ENCODE measurements around the gene VRK2. TPM values are rescaled to one million over a fixed set of nuclear protein-coding genes. Genes with fewer than 3 reads are reported as not detected.

VRK2 gene
- total RNA-seq, 1 donor from 2014 or later = 23.1 TPM

DNA sequence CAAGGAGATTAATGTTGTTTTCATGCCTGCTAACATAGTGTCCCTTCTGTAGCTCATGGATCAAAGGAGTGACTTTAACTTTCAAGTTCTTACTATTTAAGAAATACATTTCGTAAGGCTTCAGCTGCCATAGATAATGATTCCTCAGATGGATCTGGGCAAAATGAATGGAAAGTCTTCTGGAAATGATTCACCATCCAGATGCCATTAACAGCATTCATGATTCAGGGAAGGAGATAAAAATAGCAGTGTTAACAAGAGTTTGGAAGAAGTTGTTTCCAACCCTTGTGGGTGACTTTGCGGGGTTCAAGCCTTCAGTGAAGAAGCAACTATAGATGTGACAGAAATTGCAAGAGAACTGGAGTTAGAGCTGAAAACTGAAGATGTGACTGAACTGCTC is 17.0 kb downstream of the VRK2 start:
- intact Hi-C loops (cut with DNase I) = no loop called here
- DNase-seq (ENCODE audit: extremely low spot score in 2 of 2) = no peak
- Histone ChIP-seq H3K27ac (no peak overlapping the region), H3K27me3 (no peaks in the 10 kb centered on the region), H3K4me3 (no peak overlapping the region), H3K36me3 (no peaks in the 10 kb centered on the region), H3K9me3 (no peaks in the 10 kb centered on the region), H3K4me1 (peaks cover 6% of the 10 kb centered on the region)
- TF ChIP-seq POLR2AphosphoS5 (IDR thresholded peaks at IDR 0.05; ENCODE audit: insufficient read depth in 1 of 2, low read depth in 1 of 2) (no peak), POLR2A (IDR thresholded peaks at IDR 0.05) (no peak)
- TF ChIP-seq, protein P1, sequence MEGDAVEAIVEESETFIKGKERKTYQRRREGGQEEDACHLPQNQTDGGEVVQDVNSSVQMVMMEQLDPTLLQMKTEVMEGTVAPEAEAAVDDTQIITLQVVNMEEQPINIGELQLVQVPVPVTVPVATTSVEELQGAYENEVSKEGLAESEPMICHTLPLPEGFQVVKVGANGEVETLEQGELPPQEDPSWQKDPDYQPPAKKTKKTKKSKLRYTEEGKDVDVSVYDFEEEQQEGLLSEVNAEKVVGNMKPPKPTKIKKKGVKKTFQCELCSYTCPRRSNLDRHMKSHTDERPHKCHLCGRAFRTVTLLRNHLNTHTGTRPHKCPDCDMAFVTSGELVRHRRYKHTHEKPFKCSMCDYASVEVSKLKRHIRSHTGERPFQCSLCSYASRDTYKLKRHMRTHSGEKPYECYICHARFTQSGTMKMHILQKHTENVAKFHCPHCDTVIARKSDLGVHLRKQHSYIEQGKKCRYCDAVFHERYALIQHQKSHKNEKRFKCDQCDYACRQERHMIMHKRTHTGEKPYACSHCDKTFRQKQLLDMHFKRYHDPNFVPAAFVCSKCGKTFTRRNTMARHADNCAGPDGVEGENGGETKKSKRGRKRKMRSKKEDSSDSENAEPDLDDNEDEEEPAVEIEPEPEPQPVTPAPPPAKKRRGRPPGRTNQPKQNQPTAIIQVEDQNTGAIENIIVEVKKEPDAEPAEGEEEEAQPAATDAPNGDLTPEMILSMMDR (IDR thresholded peaks at IDR 0.05) = no peak

DNA sequence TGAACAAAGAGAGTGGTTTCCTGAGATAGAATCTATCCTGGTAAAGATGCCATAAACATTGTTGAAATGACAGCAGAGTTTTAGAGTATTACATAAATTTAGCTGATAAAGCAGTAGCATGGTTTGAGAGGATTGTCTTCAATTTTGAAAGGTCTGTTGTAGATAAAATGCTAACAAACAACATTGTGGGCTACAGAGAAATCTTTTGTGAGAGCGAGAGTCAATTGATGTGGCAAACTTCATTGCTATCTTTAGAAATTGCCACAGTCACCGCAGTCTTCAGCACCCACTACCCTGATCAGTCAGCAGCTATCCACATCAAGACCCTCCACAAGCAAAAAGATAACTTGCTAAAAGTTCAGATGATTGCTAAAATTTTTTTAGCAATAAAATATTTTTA is 17.5 kb downstream of the VRK2 start:
- TF ChIP-seq, protein P1 (IDR thresholded peaks at IDR 0.05) = no peak
- TF ChIP-seq POLR2AphosphoS5 (IDR thresholded peaks at IDR 0.05; ENCODE audit: insufficient read depth in 1 of 2, low read depth in 1 of 2) (no peak), POLR2A (IDR thresholded peaks at IDR 0.05) (no peak)
- intact Hi-C loops (cut with DNase I) = no loop called here
- H3K4me1 ChIP-seq = peaks cover 6% of the 10 kb centered on the region
- H3K27me3 ChIP-seq = no peaks in the 10 kb centered on the region
- no peak for DNase-seq (ENCODE audit: extremely low spot score in 2 of 2)
- no peaks in the 10 kb centered on the region for H3K9me3 ChIP-seq
- no peaks in the 10 kb centered on the region for H3K36me3 ChIP-seq
- H3K4me3 ChIP-seq = no peak overlapping the region
- H3K27ac ChIP-seq = no peak overlapping the region

DNA sequence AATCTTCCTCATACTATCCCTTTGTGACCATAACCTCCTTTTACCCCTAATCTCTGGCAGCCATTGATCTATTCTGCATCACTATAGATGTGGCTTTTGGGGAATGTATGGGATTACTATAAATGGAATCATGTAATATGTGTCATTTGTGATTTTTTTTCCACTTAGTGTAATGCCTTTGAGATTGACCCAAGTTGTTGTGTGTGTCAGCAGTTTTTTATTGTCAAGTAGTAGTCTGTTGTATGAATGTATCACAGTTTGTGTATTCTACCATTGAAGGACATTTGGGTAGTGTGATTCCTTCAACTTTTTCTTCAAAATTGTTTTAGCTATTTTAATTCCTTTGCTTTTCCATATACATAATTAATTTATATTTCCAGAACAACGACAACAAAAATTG is 18.6 kb downstream of the VRK2 start:
- TF ChIP-seq POLR2A (IDR thresholded peaks at IDR 0.05) (no peak), POLR2AphosphoS5 (IDR thresholded peaks at IDR 0.05; ENCODE audit: insufficient read depth in 1 of 2, low read depth in 1 of 2) (no peak)
- TF ChIP-seq, protein P1 (IDR thresholded peaks at IDR 0.05) = no peak

DNA sequence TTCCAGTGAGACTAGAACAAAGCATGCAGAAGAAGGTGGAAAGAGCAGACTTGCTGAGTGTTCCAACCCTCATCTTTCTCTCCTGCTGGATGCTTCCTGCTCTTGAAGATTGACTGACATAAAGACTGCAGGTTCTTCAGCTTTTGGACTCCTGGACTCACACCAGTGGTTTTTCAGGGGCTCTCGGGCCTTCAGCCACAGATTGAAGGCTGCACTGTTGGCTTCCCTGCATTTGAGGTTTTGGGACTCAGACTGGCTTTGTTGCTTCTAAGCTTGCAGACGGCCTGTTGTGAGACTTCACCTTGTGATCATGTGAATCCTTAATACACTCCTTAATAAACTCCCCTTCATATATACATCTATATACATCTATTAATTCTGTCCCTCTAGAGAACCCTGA is 20.4 kb downstream of the VRK2 start:
- DNase-seq (ENCODE audit: extremely low spot score in 2 of 2) = no peak
- TF ChIP-seq POLR2AphosphoS5 (IDR thresholded peaks at IDR 0.05; ENCODE audit: insufficient read depth in 1 of 2, low read depth in 1 of 2) (no peak), POLR2A (IDR thresholded peaks at IDR 0.05) (no peak)
- TF ChIP-seq, protein P1 (IDR thresholded peaks at IDR 0.05) = no peak
- no peaks in the 10 kb centered on the region for H3K27me3 ChIP-seq
- no peak overlapping the region for H3K4me3 ChIP-seq
- no peaks in the 10 kb centered on the region for H3K36me3 ChIP-seq
- intact Hi-C loops (cut with DNase I) = no loop called here
- H3K4me1 ChIP-seq = peaks cover 6% of the 10 kb centered on the region
- no peak overlapping the region for H3K27ac ChIP-seq
- no peaks in the 10 kb centered on the region for H3K9me3 ChIP-seq

More for the DNA sequence above, 18.6 kb downstream of the VRK2 start:
- no peaks in the 10 kb centered on the region for H3K9me3 ChIP-seq
- H3K4me3 ChIP-seq = no peak overlapping the region
- H3K27me3 ChIP-seq = no peaks in the 10 kb centered on the region
- H3K4me1 ChIP-seq = peaks cover 6% of the 10 kb centered on the region
- H3K27ac ChIP-seq = no peak overlapping the region
- H3K36me3 ChIP-seq = no peaks in the 10 kb centered on the region
- DNase-seq (ENCODE audit: extremely low spot score in 2 of 2) = no peak
- intact Hi-C loops (cut with DNase I) = no loop called here

DNA sequence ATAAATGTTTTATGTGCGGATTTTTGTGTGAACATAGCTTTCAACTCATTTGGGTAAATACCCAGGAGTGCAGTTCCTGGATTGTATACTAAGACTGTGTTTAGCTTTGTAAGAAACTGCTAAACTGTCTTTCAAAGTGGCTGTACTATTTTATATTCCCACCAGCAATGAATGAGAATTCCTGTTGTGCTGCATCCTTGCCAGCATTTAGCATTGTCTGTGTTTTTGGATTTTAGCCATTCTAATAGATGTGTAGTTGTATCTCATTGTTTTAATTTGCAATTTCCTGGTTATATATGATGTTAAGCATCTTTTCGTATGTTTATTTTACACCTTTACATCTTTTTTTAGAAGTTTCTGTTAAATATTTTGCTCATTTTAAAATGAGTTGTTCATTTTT is 24.2 kb downstream of the VRK2 start:
- intact Hi-C loops (cut with DNase I) = no loop called here
- Histone ChIP-seq H3K27ac (no peak overlapping the region), H3K27me3 (no peaks in the 10 kb centered on the region), H3K36me3 (no peaks in the 10 kb centered on the region), H3K4me3 (no peak overlapping the region), H3K4me1 (no peaks in the 10 kb centered on the region), H3K9me3 (no peaks in the 10 kb centered on the region)
- TF ChIP-seq, protein P1 (IDR thresholded peaks at IDR 0.05) = no peak
- TF ChIP-seq POLR2AphosphoS5 (IDR thresholded peaks at IDR 0.05; ENCODE audit: insufficient read depth in 1 of 2, low read depth in 1 of 2) (no peak), POLR2A (IDR thresholded peaks at IDR 0.05) (no peak)
- no peak for DNase-seq (ENCODE audit: extremely low spot score in 2 of 2)
